GM12878 (cell line): Measurements from ENCODE around the gene CDC34. TPM values are rescaled to one million over a fixed set of nuclear protein-coding genes. Genes with fewer than 3 reads are reported as not detected.

Source experiments
- CBX3 ChIP-seq: fragments of 200-600 bp; sonication (generic); IDR thresholded peaks from 2 replicates; pipeline ENCODE4 v1.6.1; 2016; ENCODE audit warnings: low read depth, borderline replicate concordance
- CEBPZ ChIP-seq: fragments of 150-350 bp; IDR thresholded peaks from 2 replicates; pipeline ENCODE4 v1.6.1; 2016; ENCODE audit warnings: low read depth, low read length
- CHD1 ChIP-seq: IDR thresholded peaks from 2 replicates; pipeline ENCODE4 v1.6.1; 2012; ENCODE audit warnings: low read depth, low read length, improper control_type of control experiment
- DPF2 ChIP-seq: fragments of 450-650 bp; IDR thresholded peaks from 2 replicates; pipeline ENCODE4 v1.6.1; 2017; ENCODE audit warnings: mild to moderate bottlenecking
- E2F8 ChIP-seq: fragments of 450-650 bp; IDR thresholded peaks from 2 replicates; pipeline ENCODE4 v1.6.1; 2018; ENCODE audit warnings: mild to moderate bottlenecking, low read depth, moderate library complexity; ENCODE audit not compliant: partially characterized antibody
- KLF5 ChIP-seq: fragments of 450-650 bp; IDR thresholded peaks from 2 replicates; pipeline ENCODE4 v1.6.1; 2014; ENCODE audit warnings: mild to moderate bottlenecking; ENCODE audit not compliant: partially characterized antibody
- NR2F1 ChIP-seq: fragments of 450-650 bp; conservative IDR thresholded peaks from 2 replicates; pipeline ENCODE4 v1.6.1; 2017; ENCODE audit warnings: mild to moderate bottlenecking
- RB1 ChIP-seq: fragments of 450-650 bp; formaldehyde crosslinking; IDR thresholded peaks from 2 replicates; pipeline ENCODE4 v1.6.1; 2017; ENCODE audit warnings: mild to moderate bottlenecking, borderline replicate concordance
- RELB ChIP-seq: fragments of 450-650 bp; IDR thresholded peaks from 2 replicates; pipeline ENCODE4 v1.6.1; 2017; ENCODE audit warnings: low read depth, mild to moderate bottlenecking, moderate library complexity
- TCF12 ChIP-seq: IDR thresholded peaks from 2 replicates; pipeline ENCODE4 v1.6.1; 2011; ENCODE audit warnings: low read depth, mild to moderate bottlenecking, low read length
- ZNF384 ChIP-seq: IDR thresholded peaks from 2 replicates; pipeline ENCODE4 v1.6.1; 2012; ENCODE audit warnings: low read depth, mild to moderate bottlenecking, low read length, improper control_type of control experiment, borderline replicate concordance
- polyA plus RNA-seq, 11 experiments: library from polyadenylated mRNA; depleted of rRNA in 4 of 11; unstranded in 6 of 11; stranded (reverse) in 5 of 11; fragments of >200 nt; fragmentation: Nextera tagmentation in 4 of 11; fragmentation: Illumina TruSeq in 1 of 11; extraction: Ambion mirVana in 4 of 11; extraction: Trizol in 1 of 11; gene quantifications; 1 replicate in 1 of 11; 2 replicates in 10 of 11; pipeline versions ENCODE4 v1.2.1 to v1.2.3, GENCODE V29; 2011 to 2016; ENCODE audit warnings: inconsistent platforms in 2 of 11, missing spikeins in 2 of 11, low read depth in 1 of 11
- total RNA-seq, 4 experiments: library from RNA; depleted of rRNA in 3 of 4; stranded (reverse); fragments of >200 nt in 3 of 4; fragmentation: Illumina TruSeq in 1 of 4; extraction: Trizol in 1 of 4; gene quantifications; 2 replicates each; pipeline versions ENCODE4 v1.2.1 to v1.2.3, GENCODE V29; 2013 to 2021

Gene CDC34
- total and polyA plus RNA-seq, 10 of the 15 experiments (the other 5 are each of a cell fraction or from before 2014, with no cell fraction given), result 0.31 to 48.9 (median 28.5) TPM

- TF ChIP-seq RB1 (peak; percentile 82; the same call in 1 of the 2 replicates), TCF12 (0 out of 2 replicates have a peak, but pooled peaks have one; percentile 27), CBX3 (no peak), NR2F1 (no peak), ZNF384 (no peak), KLF5 (no peak), CEBPZ (no peak), E2F8 (peak; percentile 58), DPF2 (peak; percentile 51; the same call in 1 of the 2 replicates), CHD1 (no peak), RELB (peak; percentile 46; the same call in 1 of the 2 replicates)
Observed at GRCh38 chr19:570937-571565, 39.5 kb downstream of the CDC34 start (continued).
